ENCODE data around the gene SERPINI1. TPM values are rescaled to one million over a fixed set of nuclear protein-coding genes. Genes with fewer than 3 reads are reported as not detected.
A peak's percentile ranks its signal among the peaks of the same experiment; 100 is the strongest.

Gene SERPINI1
- total and polyA plus RNA-seq, 9 donors = 6.3 to 15.0 (median 9.1) TPM

GRCh38 chr3:167777356-167777755 is 41.8 kb downstream of the SERPINI1 start:
- 20% methylated on average over 1 of the region's 1 CpG for whole genome bisulfite sequencing (ENCODE audit: insufficient coverage)
- Histone ChIP-seq H3K4me1 (ENCODE audit: control insufficient read depth, insufficient read depth, low read length) (no peaks in the 10 kb centered on the region), H3K27ac (ENCODE audit: low read length) (no peak overlapping the region), H3K27me3 (ENCODE audit: control insufficient read depth, insufficient read depth, low read length) (no peaks in the 10 kb centered on the region), H3K4me3 (ENCODE audit: low read length) (no peak overlapping the region), H3K36me3 (ENCODE audit: control insufficient read depth, insufficient read depth, low read length) (no peaks in the 10 kb centered on the region), H3K9me3 (replicated peaks; ENCODE audit: control insufficient read depth, low read depth, low read length) (peaks cover 5% of the 10 kb centered on the region)
- no peak for DNase-seq

- H3K27me3 ChIP-seq (ENCODE audit: control insufficient read depth, insufficient read depth, low read length) = no peaks in the 10 kb centered on the region
- no CpG with 5 or more reads among the region's 2 CpGs for WGBS (ENCODE audit: insufficient coverage)
- H3K27ac ChIP-seq (ENCODE audit: low read length) = no peak overlapping the region
- H3K4me3 ChIP-seq (ENCODE audit: low read length) = no peak overlapping the region
- peaks cover 5% of the 10 kb centered on the region for H3K9me3 ChIP-seq (replicated peaks; ENCODE audit: control insufficient read depth, low read depth, low read length)
- H3K36me3 ChIP-seq (ENCODE audit: control insufficient read depth, insufficient read depth, low read length) = no peaks in the 10 kb centered on the region
- H3K4me1 ChIP-seq (ENCODE audit: control insufficient read depth, insufficient read depth, low read length) = peaks cover 4% of the 10 kb centered on the region
- no peak for DNase-seq
Measured at GRCh38 chr3:167780214-167780883, 44.8 kb downstream of the SERPINI1 start.

GRCh38 chr3:167783781-167784180 is 48.3 kb downstream of the SERPINI1 start:
- Histone ChIP-seq H3K4me1 (ENCODE audit: control insufficient read depth, insufficient read depth, low read length) (peaks cover 4% of the 10 kb centered on the region), H3K9me3 (replicated peaks; ENCODE audit: control insufficient read depth, low read depth, low read length) (no peaks in the 10 kb centered on the region), H3K4me3 (ENCODE audit: low read length) (no peak overlapping the region), H3K36me3 (ENCODE audit: control insufficient read depth, insufficient read depth, low read length) (no peaks in the 10 kb centered on the region), H3K27ac (ENCODE audit: low read length) (no peak overlapping the region), H3K27me3 (ENCODE audit: control insufficient read depth, insufficient read depth, low read length) (no peaks in the 10 kb centered on the region)
- DNase-seq = peak; percentile 15
- WGBS (ENCODE audit: insufficient coverage) = 43% methylated on average over 1 of the region's 1 CpG

GRCh38 chr3:167785790-167786189 is 50.3 kb downstream of the SERPINI1 start:
- peaks cover 4% of the 10 kb centered on the region for H3K4me1 ChIP-seq (ENCODE audit: control insufficient read depth, insufficient read depth, low read length)
- no peak overlapping the region for H3K27ac ChIP-seq (ENCODE audit: low read length)
- H3K9me3 ChIP-seq (replicated peaks; ENCODE audit: control insufficient read depth, low read depth, low read length) = no peaks in the 10 kb centered on the region
- WGBS (ENCODE audit: insufficient coverage) = no CpG with 5 or more reads among the region's 3 CpGs
- H3K27me3 ChIP-seq (ENCODE audit: control insufficient read depth, insufficient read depth, low read length) = no peaks in the 10 kb centered on the region
- no peaks in the 10 kb centered on the region for H3K36me3 ChIP-seq (ENCODE audit: control insufficient read depth, insufficient read depth, low read length)
- no peak overlapping the region for H3K4me3 ChIP-seq (ENCODE audit: low read length)
- DNase-seq = no peak

GRCh38 chr3:167787440-167787839 is 51.9 kb downstream of the SERPINI1 start:
- H3K4me3 ChIP-seq (ENCODE audit: low read length) = no peak overlapping the region

GRCh38 chr3:167798443-167798842 is 62.9 kb downstream of the SERPINI1 start:
- no peaks in the 10 kb centered on the region for H3K9me3 ChIP-seq (replicated peaks; ENCODE audit: control insufficient read depth, low read depth, low read length)
- no peaks in the 10 kb centered on the region for H3K27me3 ChIP-seq (ENCODE audit: control insufficient read depth, insufficient read depth, low read length)
- no peaks in the 10 kb centered on the region for H3K4me1 ChIP-seq (ENCODE audit: control insufficient read depth, insufficient read depth, low read length)
- H3K4me3 ChIP-seq (ENCODE audit: low read length) = no peak overlapping the region
- DNase-seq = no peak
- no peaks in the 10 kb centered on the region for H3K36me3 ChIP-seq (ENCODE audit: control insufficient read depth, insufficient read depth, low read length)
- no peak overlapping the region for H3K27ac ChIP-seq (ENCODE audit: low read length)

More at GRCh38 chr3:167787440-167787839, 51.9 kb downstream of the SERPINI1 start:
- Histone ChIP-seq H3K27ac (ENCODE audit: low read length) (no peak overlapping the region), H3K36me3 (ENCODE audit: control insufficient read depth, insufficient read depth, low read length) (no peaks in the 10 kb centered on the region), H3K4me1 (ENCODE audit: control insufficient read depth, insufficient read depth, low read length) (peaks cover 4% of the 10 kb centered on the region), H3K27me3 (ENCODE audit: control insufficient read depth, insufficient read depth, low read length) (no peaks in the 10 kb centered on the region), H3K9me3 (replicated peaks; ENCODE audit: control insufficient read depth, low read depth, low read length) (no peaks in the 10 kb centered on the region)
- DNase-seq = no peak
- WGBS (ENCODE audit: insufficient coverage) = 40% methylated on average over 1 of the region's 4 CpGs

- no peak overlapping the region for H3K27ac ChIP-seq (ENCODE audit: low read length)
- no peak for DNase-seq
- peaks cover 10% of the 10 kb centered on the region for H3K4me1 ChIP-seq (ENCODE audit: control insufficient read depth, insufficient read depth, low read length)
- H3K27me3 ChIP-seq (ENCODE audit: control insufficient read depth, insufficient read depth, low read length) = no peaks in the 10 kb centered on the region
- H3K36me3 ChIP-seq (ENCODE audit: control insufficient read depth, insufficient read depth, low read length) = no peaks in the 10 kb centered on the region
- WGBS (ENCODE audit: insufficient coverage) = no CpG with 5 or more reads among the region's 2 CpGs
- H3K4me3 ChIP-seq (ENCODE audit: low read length) = no peak overlapping the region
- H3K9me3 ChIP-seq (replicated peaks; ENCODE audit: control insufficient read depth, low read depth, low read length) = no peaks in the 10 kb centered on the region
Measured at GRCh38 chr3:167808910-167809309, 73.4 kb downstream of the SERPINI1 start.

GRCh38 chr3:167810236-167810635 is 74.7 kb downstream of the SERPINI1 start:
- H3K27me3 ChIP-seq (ENCODE audit: control insufficient read depth, insufficient read depth, low read length) = no peaks in the 10 kb centered on the region
- no peaks in the 10 kb centered on the region for H3K36me3 ChIP-seq (ENCODE audit: control insufficient read depth, insufficient read depth, low read length)
- no peak overlapping the region for H3K27ac ChIP-seq (ENCODE audit: low read length)
- H3K4me1 ChIP-seq (ENCODE audit: control insufficient read depth, insufficient read depth, low read length) = peaks cover 19% of the 10 kb centered on the region
- H3K9me3 ChIP-seq (replicated peaks; ENCODE audit: control insufficient read depth, low read depth, low read length) = no peaks in the 10 kb centered on the region
- H3K4me3 ChIP-seq (ENCODE audit: low read length) = no peak overlapping the region
- no peak for DNase-seq

GRCh38 chr3:167811031-167811430 is 75.5 kb downstream of the SERPINI1 start:
- no peak overlapping the region for H3K4me3 ChIP-seq (ENCODE audit: low read length)
- DNase-seq = peak; percentile 77
- H3K9me3 ChIP-seq (replicated peaks; ENCODE audit: control insufficient read depth, low read depth, low read length) = no peaks in the 10 kb centered on the region
- H3K4me1 ChIP-seq (ENCODE audit: control insufficient read depth, insufficient read depth, low read length) = peaks cover 21% of the 10 kb centered on the region
- H3K27ac ChIP-seq (ENCODE audit: low read length) = peak overlapping the region; percentile 11
- no peaks in the 10 kb centered on the region for H3K36me3 ChIP-seq (ENCODE audit: control insufficient read depth, insufficient read depth, low read length)
- H3K27me3 ChIP-seq (ENCODE audit: control insufficient read depth, insufficient read depth, low read length) = no peaks in the 10 kb centered on the region

- H3K4me1 ChIP-seq (ENCODE audit: control insufficient read depth, insufficient read depth, low read length) = peaks cover 21% of the 10 kb centered on the region
- H3K4me3 ChIP-seq (ENCODE audit: low read length) = no peak overlapping the region
- H3K27me3 ChIP-seq (ENCODE audit: control insufficient read depth, insufficient read depth, low read length) = no peaks in the 10 kb centered on the region
- no CpG with 5 or more reads among the region's 6 CpGs for WGBS (ENCODE audit: insufficient coverage)
- no peaks in the 10 kb centered on the region for H3K36me3 ChIP-seq (ENCODE audit: control insufficient read depth, insufficient read depth, low read length)
- H3K9me3 ChIP-seq (replicated peaks; ENCODE audit: control insufficient read depth, low read depth, low read length) = no peaks in the 10 kb centered on the region
- peak overlapping the region; percentile 38 for H3K27ac ChIP-seq (ENCODE audit: low read length)
- peak; percentile 12 for DNase-seq
Measured at GRCh38 chr3:167813169-167814123, 77.9 kb downstream of the SERPINI1 start.
